DND-41 (cell line): ENCODE data around the gene WDR59.
"Not testable (repeated sequence)": the region's sequence is repeated elsewhere in the genome, so short reads cannot be mapped to it uniquely, and the experiment has no call there.

Source experiments
- ATAC-seq: fragments of 200-7000 bp; cut with Tn5 transposase; 3 replicates; pipeline ENCODE4 v1.9.1; 2021; ENCODE audit warnings: low read depth; ENCODE audit not compliant: insufficient read depth
- DNase-seq: peaks from one replicate; pipeline ENCODE4 v3.0.0-alpha.2; 2020
- H2AFZ ChIP-seq: 2 replicates; pipeline ENCODE4 v1.6.0; 2012; ENCODE audit warnings: low read depth, low read length
- H3K27ac ChIP-seq: 2 replicates; pipeline ENCODE4 v1.5.1; 2012; ENCODE audit warnings: low read length, inconsistent platforms
- H3K27me3 ChIP-seq: fragments of 200-600 bp; sonication (generic); 2 replicates; pipeline ENCODE4 v1.6.0; 2012; ENCODE audit warnings: low read length, mild to moderate bottlenecking, inconsistent platforms; ENCODE audit not compliant: insufficient read depth, poor library complexity
- H3K36me3 ChIP-seq: 2 replicates; pipeline ENCODE4 v1.5.1; 2012; ENCODE audit warnings: low read length, inconsistent platforms; ENCODE audit not compliant: insufficient read depth
- H3K4me1 ChIP-seq: 2 replicates; pipeline ENCODE4 v1.5.1; 2012; ENCODE audit warnings: mild to moderate bottlenecking, low read length; ENCODE audit not compliant: insufficient read depth
- H3K4me2 ChIP-seq: 2 replicates; pipeline ENCODE4 v1.6.0; 2012; ENCODE audit warnings: mild to moderate bottlenecking, moderate library complexity, low read length, inconsistent platforms; ENCODE audit not compliant: insufficient read depth
- H3K4me3 ChIP-seq, 2 experiments: fragments of 200-600 bp in 1 of 2; shearing (Covaris generic) in 1 of 2; 2 replicates each; pipeline ENCODE4 v1.5.1; 2012 to 2016; ENCODE audit warnings: inconsistent platforms in 2 of 2, low read length in 2 of 2, mild to moderate bottlenecking in 2 of 2, low read depth in 1 of 2, moderate library complexity in 1 of 2
- H3K79me2 ChIP-seq: 2 replicates; pipeline ENCODE4 v1.6.0; 2012; ENCODE audit warnings: low read length, inconsistent platforms; ENCODE audit not compliant: insufficient read depth
- H3K9ac ChIP-seq: 2 replicates; pipeline ENCODE4 v1.6.0; 2012; ENCODE audit warnings: low read depth, mild to moderate bottlenecking, inconsistent platforms, low read length, moderate library complexity
- H3K9me3 ChIP-seq: 2 replicates; pipeline ENCODE4 v1.5.1; 2012; ENCODE audit warnings: low read length, moderate library complexity, mild to moderate bottlenecking, inconsistent platforms; ENCODE audit not compliant: insufficient read depth, severe bottlenecking
- H4K20me1 ChIP-seq: 2 replicates; pipeline ENCODE4 v1.6.0; 2012; ENCODE audit warnings: low read length; ENCODE audit not compliant: insufficient read depth
- CTCF ChIP-seq: IDR thresholded peaks from 2 replicates; pipeline ENCODE4 v1.5.1; 2012; ENCODE audit warnings: borderline replicate concordance, low read length, moderate library complexity, mild to moderate bottlenecking; ENCODE audit not compliant: poor library complexity, severe bottlenecking; ENCODE audit errors: extremely low read depth
- EZH2 ChIP-seq: IDR thresholded peaks from 3 replicates; pipeline ENCODE4 v1.6.1; 2012; ENCODE audit warnings: borderline replicate concordance, low read depth, mild to moderate bottlenecking, moderate library complexity, low read length, inconsistent platforms; ENCODE audit not compliant: severe bottlenecking

Gene WDR59

GRCh38 chr16:74991268-74991592 is 6.3 kb upstream of the WDR59 start:
- no peaks in the 10 kb centered on the region for H3K4me1 ChIP-seq
- no peak overlapping the region for H2AFZ ChIP-seq
- no peak for TF ChIP-seq CTCF
- no peak for TF ChIP-seq EZH2
- H3K4me3 ChIP-seq: no peak overlapping the region
- H3K79me2 ChIP-seq: no peaks in the 10 kb centered on the region
- H3K9me3 ChIP-seq: no peaks in the 10 kb centered on the region
- H3K4me2 ChIP-seq: no peak overlapping the region
- ATAC-seq (no peak), DNase-seq (no peak)
- no peak overlapping the region for H3K27ac ChIP-seq
- no peaks in the 10 kb centered on the region for H3K27me3 ChIP-seq
- no peaks in the 10 kb centered on the region for H4K20me1 ChIP-seq
- no peak overlapping the region for H3K9ac ChIP-seq
- no peaks in the 10 kb centered on the region for H3K36me3 ChIP-seq

GRCh38 chr16:74990832-74991231 is 5.9 kb upstream of the WDR59 start:
- ATAC-seq: no peak
- Histone ChIP-seq H3K27me3 (no peaks in the 10 kb centered on the region), H2AFZ (no peak overlapping the region)

GRCh38 chr16:74989864-74990263 is 4.9 kb upstream of the WDR59 start:
- not testable (repeated sequence) for H3K4me2 ChIP-seq, H3K27ac ChIP-seq, ATAC-seq

More at GRCh38 chr16:74990832-74991231, 5.9 kb upstream of the WDR59 start:
- no peak for TF ChIP-seq CTCF
- TF ChIP-seq EZH2: no peak
- no peak overlapping the region for H3K4me3 ChIP-seq
- no peak overlapping the region for H3K4me2 ChIP-seq
- no peaks in the 10 kb centered on the region for H3K4me1 ChIP-seq
- H3K9ac ChIP-seq: no peak overlapping the region
- H3K9me3 ChIP-seq: no peaks in the 10 kb centered on the region
- no peaks in the 10 kb centered on the region for H3K36me3 ChIP-seq
- no peaks in the 10 kb centered on the region for H3K79me2 ChIP-seq
- H4K20me1 ChIP-seq: no peaks in the 10 kb centered on the region
- no peak for DNase-seq
- no peak overlapping the region for H3K27ac ChIP-seq

GRCh38 chr16:74987027-74987681 is 2.2 kb upstream of the WDR59 start:
- H3K4me1 ChIP-seq: peaks cover 29% of the 10 kb centered on the region
- TF ChIP-seq EZH2 (no peak), CTCF (no peak)
- no peak overlapping the region for H3K9ac ChIP-seq
- no peaks in the 10 kb centered on the region for H3K27me3 ChIP-seq
- H3K9me3 ChIP-seq: no peaks in the 10 kb centered on the region
- DNase-seq (no peak), ATAC-seq (no peak)
- H4K20me1 ChIP-seq: 0 out of 2 replicates have a peak, but pooled peaks cover 4% of the 10 kb centered on the region
- no peak overlapping the region for H3K4me3 ChIP-seq
- H3K27ac ChIP-seq: no peak overlapping the region
- H3K79me2 ChIP-seq: peaks cover 25% of the 10 kb centered on the region
- no peak overlapping the region for H2AFZ ChIP-seq
- H3K4me2 ChIP-seq: no peak overlapping the region
- H3K36me3 ChIP-seq: no peaks in the 10 kb centered on the region; the same call in 1 of the 2 replicates

More at GRCh38 chr16:74989864-74990263, 4.9 kb upstream of the WDR59 start:
- not testable (repeated sequence) for H4K20me1 ChIP-seq, H3K27me3 ChIP-seq, H3K4me3 ChIP-seq, H2AFZ ChIP-seq, H3K9ac ChIP-seq, H3K79me2 ChIP-seq, H3K36me3 ChIP-seq, H3K4me1 ChIP-seq, DNase-seq, H3K9me3 ChIP-seq
